Uterus (tissue), 2 donors: Measurements from ENCODE around the gene STYK1.

ENCODE experiments used
- POLR2A ChIP-seq, 2 donors: fragments of 450-650 bp; IDR thresholded peaks; one replicate each; pipeline ENCODE4 v1.6.1; 2016; ENCODE audit warnings: antibody characterized with exemption in 2 of 2, mild to moderate bottlenecking in 1 of 2, moderate library complexity in 1 of 2
- TF ChIP-seq, protein P1 (sequence below), 4 experiments: fragments of 200-600 bp in 2 of 4; fragments of 450-650 bp in 2 of 4; sonication (generic) in 2 of 4; IDR thresholded peaks; one replicate each; pipeline ENCODE4 v1.5.1; 2016 to 2019; ENCODE audit warnings: antibody characterized with exemption in 4 of 4, mild to moderate bottlenecking in 2 of 4, moderate library complexity in 1 of 4

- TF ChIP-seq POLR2A (IDR thresholded peaks at IDR 0.05): no peak
- TF ChIP-seq, protein P1, sequence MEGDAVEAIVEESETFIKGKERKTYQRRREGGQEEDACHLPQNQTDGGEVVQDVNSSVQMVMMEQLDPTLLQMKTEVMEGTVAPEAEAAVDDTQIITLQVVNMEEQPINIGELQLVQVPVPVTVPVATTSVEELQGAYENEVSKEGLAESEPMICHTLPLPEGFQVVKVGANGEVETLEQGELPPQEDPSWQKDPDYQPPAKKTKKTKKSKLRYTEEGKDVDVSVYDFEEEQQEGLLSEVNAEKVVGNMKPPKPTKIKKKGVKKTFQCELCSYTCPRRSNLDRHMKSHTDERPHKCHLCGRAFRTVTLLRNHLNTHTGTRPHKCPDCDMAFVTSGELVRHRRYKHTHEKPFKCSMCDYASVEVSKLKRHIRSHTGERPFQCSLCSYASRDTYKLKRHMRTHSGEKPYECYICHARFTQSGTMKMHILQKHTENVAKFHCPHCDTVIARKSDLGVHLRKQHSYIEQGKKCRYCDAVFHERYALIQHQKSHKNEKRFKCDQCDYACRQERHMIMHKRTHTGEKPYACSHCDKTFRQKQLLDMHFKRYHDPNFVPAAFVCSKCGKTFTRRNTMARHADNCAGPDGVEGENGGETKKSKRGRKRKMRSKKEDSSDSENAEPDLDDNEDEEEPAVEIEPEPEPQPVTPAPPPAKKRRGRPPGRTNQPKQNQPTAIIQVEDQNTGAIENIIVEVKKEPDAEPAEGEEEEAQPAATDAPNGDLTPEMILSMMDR (IDR thresholded peaks at IDR 0.05): no peak
These were observed 99.5 kb downstream of the STYK1 start for GRCh38 chr12:10574307-10574706.
